GM19328 (cell line): ENCODE results near the gene MARK4.
"Not testable (repeated sequence)": the region's sequence is repeated elsewhere in the genome, so short reads cannot be mapped to it uniquely, and the experiment has no call there.

ENCODE experiments used
- ATAC-seq: cut with Tn5 transposase; IDR thresholded peaks from one replicate; pipeline ENCODE4 v1.9.1; 2021; ENCODE audit warnings: mild to moderate bottlenecking, moderate library complexity; ENCODE audit not compliant: unreplicated experiment

Gene MARK4

DNA sequence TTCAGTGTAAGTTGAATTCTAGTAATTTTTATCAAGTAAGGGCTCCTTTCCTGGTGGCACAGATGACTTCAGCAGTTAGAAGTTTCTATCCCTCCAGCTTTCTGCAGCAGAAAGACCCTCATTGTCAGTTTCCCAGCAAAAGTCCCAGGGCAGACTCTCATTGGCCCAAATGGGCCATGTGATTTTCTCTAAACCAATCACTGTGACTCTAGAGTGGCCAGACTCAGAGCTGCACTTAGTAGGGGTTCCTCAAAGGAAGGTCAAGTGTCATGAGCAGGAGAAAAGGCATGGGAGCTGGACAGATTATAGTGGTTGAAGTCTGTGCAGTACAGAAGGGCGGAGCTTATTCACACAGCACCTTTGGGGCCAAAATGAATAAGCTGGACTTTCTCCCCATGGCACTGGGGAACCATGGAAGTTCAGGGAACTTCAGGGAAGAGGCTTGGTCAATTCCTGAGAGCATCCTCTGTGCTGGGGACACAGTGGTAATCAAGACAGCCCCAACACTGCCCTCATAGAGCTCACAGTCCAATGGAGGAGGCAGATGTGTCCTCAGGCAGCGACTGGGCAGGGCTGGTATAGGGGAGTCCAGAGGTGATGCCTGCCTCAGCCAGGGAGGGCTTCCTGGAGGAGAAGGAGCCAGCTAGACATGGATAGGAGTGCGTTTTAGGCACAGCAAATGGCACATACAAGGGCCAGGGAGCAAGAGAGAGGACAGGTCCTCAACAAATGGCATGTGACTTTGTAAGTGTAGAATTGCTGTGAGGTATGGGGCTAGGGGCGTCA is 53.3 kb downstream of the MARK4 start:
- ATAC-seq, result no peak

DNA sequence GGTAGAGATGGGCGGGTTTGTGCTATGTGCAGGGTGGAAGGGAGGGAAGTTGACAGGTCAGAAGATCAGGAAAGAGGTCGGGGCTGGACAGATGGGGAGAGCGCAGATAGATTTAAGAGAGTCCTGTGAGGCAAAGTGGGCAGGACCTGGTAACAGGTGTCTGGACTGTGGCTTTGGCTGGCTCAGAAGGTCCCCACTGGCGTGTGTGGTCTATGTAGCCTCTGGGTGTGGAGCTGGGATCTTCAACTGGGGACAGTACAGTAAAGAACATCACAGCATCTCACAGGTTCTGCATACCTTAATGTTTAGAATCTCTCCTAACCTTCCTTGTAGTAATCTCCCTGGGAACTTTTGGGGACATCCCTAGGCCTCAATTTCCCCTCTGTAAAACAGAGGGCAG is 53.9 kb downstream of the MARK4 start:
- ATAC-seq, result no peak

DNA sequence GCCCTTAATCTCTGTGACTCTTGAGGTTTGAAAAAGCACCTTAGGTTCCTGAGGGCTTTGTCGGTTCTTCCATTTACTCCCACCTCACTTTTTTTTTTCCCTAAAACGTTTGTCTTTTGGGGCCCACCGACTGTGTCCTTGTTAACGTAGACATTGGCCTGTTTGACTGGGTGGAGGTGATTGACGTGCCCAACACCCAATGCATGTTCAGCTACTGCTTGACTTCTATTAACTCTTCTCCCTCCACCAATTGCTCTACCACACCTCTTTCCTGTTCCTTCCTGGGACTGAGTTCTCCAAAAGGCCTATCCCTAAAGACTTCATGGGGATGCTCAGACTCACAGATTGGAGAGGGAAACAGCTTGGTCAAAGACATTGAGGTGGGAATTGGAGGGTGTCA is 54.4 kb downstream of the MARK4 start:
- ATAC-seq, result no peak

DNA sequence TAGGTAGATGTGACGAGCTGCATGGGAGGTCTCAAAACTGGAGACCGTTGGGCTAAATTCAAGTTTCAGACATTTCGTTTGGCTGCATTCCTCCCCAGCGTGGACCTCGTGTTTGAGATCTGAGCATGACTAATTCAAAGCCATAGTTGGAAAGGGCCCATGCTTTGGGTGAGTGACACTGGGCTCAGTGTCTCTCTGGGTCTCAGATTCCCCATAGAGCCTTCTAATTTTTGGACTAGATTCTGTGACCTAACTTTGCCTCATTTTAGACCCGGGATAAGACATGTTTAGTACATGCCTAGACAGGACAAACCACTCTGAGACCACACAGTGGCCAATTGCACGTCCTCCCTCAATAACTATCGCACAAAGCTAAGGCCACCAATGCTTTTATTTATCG is 55.0 kb downstream of the MARK4 start:
- no peak for ATAC-seq

DNA sequence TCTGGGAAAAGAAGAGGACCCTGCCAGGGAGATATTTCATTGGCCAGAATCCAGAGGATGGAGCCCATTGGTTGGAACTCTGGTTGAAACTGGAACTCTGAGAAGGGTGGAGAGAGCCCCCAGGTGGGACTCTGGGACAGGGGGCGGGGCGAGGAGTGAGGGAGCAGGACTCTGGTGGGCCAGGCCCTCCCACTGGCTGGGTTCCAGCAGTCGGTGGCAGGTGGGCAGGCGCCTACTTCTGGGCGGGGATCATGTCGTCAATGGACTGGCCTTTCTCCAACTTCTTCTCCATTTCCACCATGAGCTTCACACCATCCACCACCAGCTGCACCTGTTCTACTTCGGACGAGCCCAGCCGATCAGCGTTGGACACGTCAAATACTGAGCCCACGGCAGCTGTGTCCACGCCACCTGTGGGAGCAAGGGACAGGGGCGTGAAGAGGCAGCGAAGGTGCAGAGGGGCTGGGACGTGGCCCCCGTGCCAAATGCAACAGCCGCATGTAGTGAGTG is 55.5 kb downstream of the MARK4 start:
- ATAC-seq, result no peak

DNA sequence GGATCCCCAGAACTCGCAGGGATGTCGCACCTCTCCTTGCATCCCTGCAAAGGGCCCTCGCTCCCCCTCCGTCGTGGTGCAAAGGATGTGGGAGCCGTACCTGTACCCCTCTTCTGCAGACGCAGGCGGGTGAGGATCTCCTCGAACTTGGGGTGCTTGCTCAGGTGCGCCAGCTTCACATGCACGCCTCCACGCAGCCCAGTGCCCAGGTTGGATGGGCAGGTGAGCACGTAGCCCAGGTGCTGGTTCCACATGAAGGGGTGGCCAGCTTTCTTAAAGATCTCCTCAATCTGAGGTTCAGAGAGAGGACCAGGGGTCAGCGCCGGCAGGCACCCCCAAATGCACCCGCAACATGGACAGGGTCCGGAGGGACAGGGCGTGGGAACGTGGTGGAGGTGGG is 56.3 kb downstream of the MARK4 start:
- ATAC-seq, result no peak

DNA sequence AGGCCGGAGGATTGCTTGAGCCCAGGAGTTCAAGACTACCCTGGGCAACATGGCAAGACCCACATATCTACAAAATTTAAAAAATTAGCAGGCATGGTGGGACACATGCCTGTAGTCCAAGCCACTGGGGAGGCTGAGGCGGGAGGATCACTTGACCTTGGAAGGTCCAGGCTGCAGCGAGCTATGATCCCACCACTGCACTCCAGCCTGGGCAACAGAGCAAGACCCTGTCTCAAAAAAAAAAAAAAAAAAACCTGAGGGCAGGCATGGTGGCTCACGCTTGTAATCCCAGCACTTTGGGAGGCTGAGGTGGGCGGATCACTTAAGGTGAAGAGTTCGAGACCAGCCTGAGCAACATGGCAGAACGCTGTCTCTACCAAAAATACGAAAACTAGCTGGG is 58.3 kb downstream of the MARK4 start:
- not testable (repeated sequence) for ATAC-seq

DNA sequence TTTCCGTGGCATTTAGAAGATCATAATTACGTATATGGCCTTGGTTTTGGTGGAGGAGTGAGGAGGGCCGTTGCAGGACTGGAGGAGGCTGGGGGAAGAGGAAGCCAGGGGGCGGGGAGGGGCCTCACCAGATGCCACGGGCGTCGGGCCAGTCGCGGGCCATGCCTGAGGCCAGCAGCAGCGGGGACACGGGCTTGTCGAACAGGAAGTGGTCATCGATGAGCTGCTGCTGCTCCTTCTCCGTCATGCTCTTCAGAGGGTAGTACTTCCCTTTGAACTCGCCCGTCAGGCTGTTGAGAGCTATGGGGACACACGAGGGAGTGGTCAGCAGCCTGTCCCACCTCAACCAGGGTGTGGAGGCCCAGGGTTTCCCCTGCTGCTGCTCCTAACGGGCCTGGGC is 60.5 kb downstream of the MARK4 start:
- ATAC-seq, result no peak

DNA sequence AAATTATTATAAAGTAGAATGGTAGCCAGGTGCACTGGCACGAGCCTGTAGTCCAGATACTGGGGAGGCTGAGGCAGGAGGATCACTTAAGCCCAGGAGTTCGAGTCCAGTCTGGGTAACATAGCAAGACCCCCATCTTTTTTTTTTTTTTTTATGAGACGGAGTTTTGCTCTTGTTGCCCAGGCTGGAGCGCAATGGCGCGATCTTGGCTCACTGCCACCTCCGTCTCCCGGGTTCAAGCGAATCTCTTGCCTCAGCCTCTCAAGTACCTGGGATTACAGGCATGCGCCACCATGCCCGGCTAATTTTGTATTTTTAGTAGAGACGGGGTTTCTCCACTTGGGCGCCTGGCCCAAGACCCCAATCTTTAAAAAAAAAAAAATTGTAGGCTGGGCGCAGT is 61.2 kb downstream of the MARK4 start:
- ATAC-seq, result not testable (repeated sequence)

DNA sequence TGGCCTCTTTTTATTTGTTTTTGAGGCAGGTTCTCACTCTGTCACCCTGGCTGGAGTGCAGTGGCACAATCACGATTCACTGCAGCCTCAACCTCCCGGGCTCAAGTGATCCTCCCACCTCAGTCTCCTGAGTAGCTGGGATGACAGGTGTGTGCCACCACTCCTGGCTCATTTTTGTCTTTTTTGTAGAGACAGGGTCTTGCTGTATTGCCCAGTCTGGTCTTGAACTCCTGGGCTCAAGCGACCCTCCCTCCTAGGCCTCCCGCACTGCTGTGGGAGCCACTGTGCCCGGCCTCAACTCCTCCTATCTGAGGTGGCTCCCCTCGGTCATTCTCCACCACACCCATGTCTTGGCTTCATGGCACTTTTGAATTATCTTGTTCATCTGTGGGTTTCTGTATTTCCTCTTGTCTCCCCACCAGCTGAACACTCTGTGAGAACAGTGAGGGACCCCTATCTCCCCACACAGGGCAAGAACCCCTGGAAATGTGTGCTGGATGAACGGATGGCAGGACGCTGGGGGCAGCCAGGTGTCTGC is 63.7 kb downstream of the MARK4 start:
- ATAC-seq, result no peak

DNA sequence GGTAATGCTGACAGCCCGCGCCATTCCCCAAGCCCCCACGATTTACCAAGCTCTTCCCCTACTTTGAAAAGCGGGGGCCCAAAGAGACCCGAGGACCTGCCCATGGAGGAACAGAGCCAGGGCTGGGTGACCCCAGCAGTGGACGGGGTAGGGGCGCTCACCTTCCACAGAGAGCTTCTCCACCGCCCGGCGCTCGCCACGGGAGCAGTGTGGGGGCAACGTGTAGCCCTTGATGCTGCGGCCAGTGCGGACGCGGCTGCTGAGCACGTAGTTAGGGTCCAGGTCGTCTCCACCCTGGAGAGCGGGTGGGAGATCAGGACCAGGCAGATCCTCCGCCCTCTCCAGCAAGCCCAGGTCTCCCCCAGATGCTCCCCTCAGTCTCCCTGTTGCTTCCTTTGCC is 64.2 kb downstream of the MARK4 start:
- no peak for ATAC-seq

DNA sequence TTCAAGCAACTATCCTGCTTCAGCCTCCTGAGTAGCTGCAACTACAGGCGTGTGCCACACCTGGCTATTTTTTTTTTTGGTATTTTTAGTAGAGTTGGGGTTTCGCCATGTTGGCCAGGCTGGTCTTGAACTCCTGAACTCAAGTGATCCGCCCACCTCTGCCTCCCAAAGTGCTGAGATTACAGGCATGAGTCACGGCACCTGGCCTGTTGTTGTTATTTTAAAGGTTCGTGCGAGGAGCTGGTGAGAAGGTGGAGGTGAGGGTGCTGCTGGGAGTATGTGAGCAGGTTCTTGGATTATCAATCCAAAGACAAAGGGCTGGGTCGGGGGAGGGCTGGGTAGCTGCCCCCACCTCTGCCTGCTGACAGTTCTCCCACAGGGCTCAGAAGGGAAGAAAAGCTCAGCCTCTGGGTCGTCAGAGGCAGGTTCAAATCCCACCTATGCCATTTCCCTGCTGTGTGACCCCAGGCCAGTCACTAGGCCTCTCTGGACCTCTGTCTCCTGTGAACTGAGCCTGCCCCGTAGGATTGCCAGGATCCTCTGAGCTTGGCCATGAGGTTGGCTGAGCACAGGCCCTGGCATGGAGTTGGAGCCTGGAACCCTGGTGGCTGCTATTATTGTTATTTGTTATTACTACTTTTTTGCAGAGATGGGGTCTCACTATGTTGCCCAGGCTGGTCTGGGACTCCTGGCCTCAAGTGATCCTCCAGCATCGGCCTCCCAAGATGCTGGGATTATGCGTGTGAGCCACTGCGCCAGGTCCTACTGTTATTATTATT is 70.1 kb downstream of the MARK4 start:
- no peak for ATAC-seq

DNA sequence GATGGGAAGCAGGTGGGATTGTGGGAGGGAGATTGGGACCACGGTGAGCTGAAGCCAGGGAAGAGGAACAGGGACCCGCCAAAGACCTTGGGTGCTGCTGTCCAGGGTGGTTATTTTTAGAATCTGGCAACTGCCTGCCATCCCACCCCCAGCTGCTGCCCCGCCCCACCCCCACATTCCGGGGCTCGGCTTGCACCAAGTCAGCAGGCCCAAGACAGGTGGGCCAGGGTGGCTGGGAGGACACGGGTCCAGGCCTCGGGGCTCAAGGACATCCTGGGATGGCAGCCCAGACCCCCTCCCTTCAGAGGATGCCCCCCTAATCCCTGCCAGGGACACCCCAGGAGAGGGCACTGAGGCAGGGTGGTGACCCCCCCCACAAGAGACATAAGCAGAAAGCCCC is 70.8 kb downstream of the MARK4 start:
- no peak for ATAC-seq

DNA sequence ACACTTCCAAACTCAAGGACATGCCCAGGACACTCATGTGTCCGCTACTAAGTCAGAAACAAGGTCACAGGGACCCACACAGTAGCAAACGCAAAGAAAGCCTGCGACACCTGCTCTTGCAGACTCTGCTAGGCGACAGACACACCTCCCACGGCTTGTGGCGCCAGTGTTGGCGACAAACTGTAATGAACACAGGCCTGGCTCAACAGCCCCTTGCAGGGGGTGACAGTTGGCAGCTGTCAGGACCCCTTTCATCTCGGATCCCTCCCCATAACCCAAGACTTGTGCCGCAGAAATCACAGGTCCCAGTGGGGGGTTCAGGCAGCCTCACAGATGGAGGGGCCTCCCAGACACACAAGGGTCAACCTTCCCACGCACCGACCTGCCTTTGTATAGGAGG is 71.2 kb downstream of the MARK4 start:
- ATAC-seq, result no peak

DNA sequence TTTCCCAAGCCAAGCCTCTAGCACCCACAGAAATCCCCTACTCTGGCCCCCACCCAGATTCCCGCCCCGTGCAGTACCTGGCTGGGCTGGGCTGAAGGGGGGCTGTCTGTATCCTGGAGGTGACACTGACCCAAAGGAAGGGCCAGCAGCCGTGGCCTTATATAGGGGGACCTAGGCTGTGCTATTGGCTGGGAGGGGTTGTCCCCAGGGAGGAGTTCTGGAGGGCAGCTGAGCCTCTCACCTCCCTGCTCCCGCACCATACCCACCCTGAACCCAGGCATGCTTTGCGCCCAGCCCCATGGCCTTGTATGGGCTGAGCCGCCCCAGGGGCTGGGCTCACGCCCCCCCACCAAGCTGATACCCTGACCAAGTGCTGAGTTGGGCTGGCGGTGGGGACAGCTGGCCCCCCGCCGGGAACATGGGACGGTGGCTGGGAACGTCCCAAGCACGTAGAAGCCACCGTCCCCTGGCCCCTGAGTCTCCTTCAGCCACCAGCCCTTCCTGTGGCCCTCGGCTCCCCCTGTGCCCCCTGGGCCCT is 71.7 kb downstream of the MARK4 start, which contains the start of gene CKM:
TSS of gene CKM (minus strand) at position 132 of the 538 bp plus-strand sequence. CDS start 3,162 bp downstream, outside the sequence.
- ATAC-seq, result no peak

DNA sequence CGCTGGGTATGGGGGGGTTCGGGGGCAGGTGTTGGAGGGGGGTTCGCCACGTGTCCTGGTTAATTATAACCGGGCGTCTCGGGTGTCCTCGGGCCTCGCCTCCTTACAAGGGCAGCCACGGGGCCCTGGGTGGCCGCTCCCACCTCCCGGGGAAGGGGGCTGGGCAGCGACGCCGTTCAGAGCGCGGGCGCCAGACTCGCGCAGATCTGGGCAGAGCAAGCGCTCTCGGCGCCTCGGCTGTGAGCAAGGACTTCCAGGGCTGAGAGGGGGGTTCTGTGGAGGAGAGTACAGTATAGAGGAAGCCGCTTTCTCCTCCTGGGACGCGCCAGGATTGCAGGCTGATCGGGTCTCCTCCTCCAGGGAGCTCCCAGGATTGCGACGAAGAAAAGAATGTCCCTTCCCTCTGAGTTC is 72.6 kb downstream of the MARK4 start:
- no peak for ATAC-seq

DNA sequence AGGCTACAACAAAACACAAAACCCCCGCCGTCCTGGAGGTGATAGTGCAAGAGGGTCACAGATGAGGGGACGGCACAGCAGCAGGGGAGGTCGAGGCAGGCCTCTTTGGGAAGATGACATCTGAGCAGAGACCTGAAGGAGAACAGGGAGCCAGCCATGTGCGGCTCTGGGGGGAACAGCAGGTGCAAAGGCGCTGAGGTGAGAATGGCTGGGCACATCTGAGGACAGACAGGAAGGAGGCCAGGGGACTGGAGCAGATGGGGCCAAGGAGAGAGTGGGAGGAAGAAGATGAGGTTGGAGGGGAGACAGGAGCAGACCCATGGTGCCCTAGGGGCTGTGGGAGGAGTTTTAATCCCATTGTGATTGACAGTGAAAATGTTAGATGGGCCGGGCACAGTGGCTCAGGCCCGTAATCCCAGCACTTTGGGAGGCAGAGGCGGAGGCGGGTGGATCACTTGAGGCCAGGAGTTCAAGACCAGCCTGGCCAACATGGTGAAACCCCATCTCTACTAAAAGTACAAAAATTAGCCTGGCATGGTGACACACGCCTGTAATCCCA is 73.4 kb downstream of the MARK4 start:
- ATAC-seq, result no peak

DNA sequence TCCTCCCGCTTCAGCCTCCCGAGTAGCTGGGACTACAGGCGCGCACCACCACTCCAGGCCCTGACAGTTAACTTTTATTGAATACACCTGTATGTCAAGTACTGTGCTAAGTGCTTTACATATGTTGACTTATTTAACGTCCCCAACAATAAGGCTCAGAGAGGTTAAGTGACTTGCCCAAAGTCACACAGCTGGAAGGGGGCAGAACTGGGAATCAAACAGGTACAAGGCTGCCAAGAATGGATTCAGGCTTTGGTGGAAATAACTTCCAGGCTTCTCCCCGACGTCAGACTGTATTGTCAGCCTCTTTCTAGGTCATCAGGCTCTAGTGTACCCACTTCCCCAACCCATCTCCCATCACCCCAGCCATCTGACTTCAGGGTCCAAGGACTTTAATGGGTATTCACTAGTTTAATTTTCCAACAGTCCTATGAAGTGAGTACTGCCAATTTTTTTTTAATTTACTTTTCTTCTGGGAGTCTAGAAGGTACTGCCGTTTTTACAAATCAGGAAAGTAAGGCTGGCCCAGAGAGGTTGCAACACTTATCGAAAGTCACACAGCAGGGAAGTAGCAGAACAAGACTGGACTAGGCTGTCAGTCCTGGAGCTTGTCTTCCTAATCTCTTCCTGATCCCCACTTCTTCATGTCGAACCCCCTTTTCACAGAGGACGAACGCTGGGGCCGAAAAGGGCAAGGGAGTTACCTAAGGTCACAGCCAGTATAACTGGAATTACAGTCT is 76.5 kb downstream of the MARK4 start:
- ATAC-seq, result no peak

DNA sequence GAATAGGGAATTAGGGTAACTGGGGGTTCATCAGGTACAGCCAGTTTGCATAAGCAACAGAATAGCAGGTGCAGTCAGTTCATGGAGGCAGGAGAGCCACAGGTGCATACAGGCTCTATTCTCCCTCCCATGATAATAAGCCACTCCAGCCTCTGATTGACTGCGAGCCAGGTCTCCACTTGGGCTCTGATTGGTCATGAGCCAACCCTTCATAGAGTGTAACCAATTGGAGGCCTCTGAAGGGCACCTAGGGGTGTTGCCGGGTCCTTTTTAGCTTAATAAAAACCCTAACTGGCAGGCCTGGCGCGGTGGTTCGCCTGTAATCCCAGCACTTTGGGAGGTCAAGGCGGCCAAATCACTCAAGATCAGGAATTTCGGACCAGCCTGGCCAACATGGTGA is 80.3 kb downstream of the MARK4 start:
- ATAC-seq, result no peak

DNA sequence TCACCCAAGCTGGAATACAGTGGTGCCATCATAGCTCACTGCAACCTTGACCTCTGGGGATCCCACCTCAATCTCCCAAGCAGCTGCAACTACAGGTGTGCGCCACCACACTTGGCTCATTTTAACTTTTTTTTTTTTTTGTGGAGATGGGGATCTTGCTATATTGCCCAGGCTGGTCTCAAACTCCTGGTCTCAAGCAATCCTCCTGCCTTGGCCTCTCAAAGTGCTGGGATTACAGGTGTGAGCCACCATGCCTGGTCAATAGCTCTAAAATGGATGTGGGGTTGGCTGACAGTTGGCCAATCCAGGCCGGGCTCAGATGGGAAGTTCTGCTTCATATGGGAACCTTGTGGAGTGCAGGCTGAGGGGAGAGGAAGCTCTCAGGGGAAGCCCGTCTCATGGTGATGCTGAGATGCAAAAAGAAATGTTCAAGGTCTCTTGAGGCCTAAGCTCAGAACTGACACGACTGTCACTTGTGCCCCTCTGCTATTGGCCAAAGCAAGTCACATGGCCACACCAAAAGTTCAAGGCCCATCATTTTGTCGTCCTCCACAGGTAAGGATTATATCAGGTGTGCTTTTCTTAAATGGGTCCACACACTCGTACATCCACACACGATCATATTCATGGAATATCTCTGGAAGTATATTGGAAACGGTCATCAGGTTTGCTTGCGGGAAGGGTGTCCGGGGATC is 82.7 kb downstream of the MARK4 start:
- ATAC-seq, result no peak
